Gastrocnemius medialis (tissue), 4 donors: ENCODE data around the gene THSD7A. TPM values are rescaled to one million over a fixed set of nuclear protein-coding genes. Genes with fewer than 3 reads are reported as not detected.

Experiments
- ATAC-seq, 2 donors: fragments of 150-250 bp; one replicate each; pipeline ENCODE4 v1.9.1; 2016
- DNase-seq, 2 donors: peaks; one replicate each; pipeline ENCODE4 v3.0.0-alpha.2; 2019
- H3K27ac ChIP-seq, 4 donors: fragments of 200-600 bp; sonication (generic); 1 replicate in 1 of 4; 2 replicates in 3 of 4; pipeline ENCODE4 v1.5.1; 2016 to 2018; ENCODE audit warnings: mild to moderate bottlenecking in 2 of 4, moderate library complexity in 1 of 4
- H3K27me3 ChIP-seq, 3 donors: fragments of 200-600 bp; sonication (generic) in 2 of 3; 1 replicate in 1 of 3; 2 replicates in 2 of 3; pipeline versions ENCODE4 v1.5.1 to v1.6.0; 2016 to 2019; ENCODE audit warnings: mild to moderate bottlenecking in 1 of 3, moderate library complexity in 1 of 3
- H3K36me3 ChIP-seq, 2 donors: fragments of 200-600 bp; sonication (generic) in 1 of 2; one replicate each; pipeline ENCODE4 v1.5.1; 2017 to 2018
- H3K4me1 ChIP-seq, 2 donors: fragments of 200-600 bp; sonication (generic) in 1 of 2; one replicate each; pipeline ENCODE4 v1.5.1; 2016 to 2017; ENCODE audit warnings: mild to moderate bottlenecking in 2 of 2
- H3K4me3 ChIP-seq, 4 donors: fragments of 200-600 bp; sonication (generic) in 3 of 4; 1 replicate in 1 of 4; 2 replicates in 3 of 4; pipeline ENCODE4 v1.5.1; 2016 to 2019; ENCODE audit warnings: mild to moderate bottlenecking in 2 of 4
- H3K9me3 ChIP-seq, 3 donors: fragments of 200-600 bp; sonication (generic) in 2 of 3; 1 replicate in 1 of 3; 2 replicates in 2 of 3; pipeline ENCODE4 v1.5.1; 2016 to 2019
- POLR2A ChIP-seq, 2 donors: fragments of 450-650 bp; IDR thresholded peaks; one replicate each; pipeline ENCODE4 v1.6.1; 2017; ENCODE audit warnings: antibody characterized with exemption in 2 of 2, mild to moderate bottlenecking in 2 of 2, moderate library complexity in 2 of 2
- in situ Hi-C, 4 donors: fragments of 200-750 bp; cut with MboI; loops; one replicate each; pipeline versions ENCODE4 v1.15.0 to v1.8.0; 2017; ENCODE audit warnings: low sequenced_read_pairs in 4 of 4
- intact Hi-C: fragments of 100-400 bp; cut with DNase I; formaldehyde crosslinking; loops from one replicate; pipeline ENCODE4 v1.15.1; 2023; ENCODE audit warnings: low total_unique reads
- total RNA-seq, 4 donors: library from RNA; depleted of rRNA; stranded (reverse); fragments of >200 nt; gene quantifications; one replicate each; pipeline versions ENCODE4 v1.1.0 to v1.2.3, GENCODE V29; 2016
- TF ChIP-seq, protein P1 (sequence below), 5 experiments: fragments of 450-650 bp in 3 of 5; fragments of 200-600 bp in 2 of 5; sonication (generic) in 2 of 5; IDR thresholded peaks in 4 of 5; conservative IDR thresholded peaks in 1 of 5; 1 replicate in 4 of 5; 2 replicates in 1 of 5; pipeline ENCODE4 v1.5.1; 2016 to 2019; ENCODE audit warnings: antibody characterized with exemption in 5 of 5, mild to moderate bottlenecking in 3 of 5, moderate library complexity in 3 of 5

Gene THSD7A
- total RNA-seq, 4 donors from 2014 or later = 0.36 to 0.78 (median 0.66) TPM

DNA sequence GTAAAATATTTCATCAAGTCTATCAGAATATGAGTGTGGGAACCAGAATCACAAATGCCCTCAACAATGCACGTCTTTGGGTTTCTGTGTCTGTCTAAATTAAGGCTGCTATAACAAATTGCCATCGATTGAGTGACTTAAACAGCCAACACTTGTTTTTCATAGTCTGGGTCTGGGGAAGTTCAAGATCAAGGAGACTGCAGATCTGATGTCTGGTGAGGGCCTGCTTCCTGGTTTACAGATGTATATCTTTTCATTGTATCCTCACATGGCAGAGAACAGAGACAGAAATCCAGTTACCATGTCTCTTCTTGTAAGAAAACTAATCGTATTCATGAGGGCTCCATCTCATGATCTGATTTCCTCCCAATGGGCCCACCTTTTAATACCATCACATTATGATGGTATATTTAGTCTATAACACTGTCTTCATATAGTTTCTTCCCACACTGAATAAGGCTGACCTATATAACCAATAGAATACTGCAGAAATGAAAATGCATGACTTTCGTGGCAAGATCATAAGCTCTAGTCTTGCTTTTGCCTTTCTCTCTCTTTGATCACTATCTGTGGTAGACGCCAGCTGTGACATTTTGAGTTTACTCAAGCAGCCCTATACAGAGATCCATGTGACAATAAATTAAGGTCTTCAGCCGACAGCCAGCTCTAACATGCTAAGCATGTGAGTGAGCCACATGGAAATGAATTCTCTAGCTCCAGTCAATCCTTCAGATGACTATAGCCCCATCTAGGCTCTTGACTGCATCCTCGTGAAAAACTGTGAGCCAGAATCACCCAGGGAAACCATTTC is 51.9 kb downstream of the THSD7A start:
- no peak for DNase-seq
- no peaks in the 10 kb centered on the region for H3K36me3 ChIP-seq
- TF ChIP-seq POLR2A (IDR thresholded peaks at IDR 0.05) = no peak
- TF ChIP-seq, protein P1, sequence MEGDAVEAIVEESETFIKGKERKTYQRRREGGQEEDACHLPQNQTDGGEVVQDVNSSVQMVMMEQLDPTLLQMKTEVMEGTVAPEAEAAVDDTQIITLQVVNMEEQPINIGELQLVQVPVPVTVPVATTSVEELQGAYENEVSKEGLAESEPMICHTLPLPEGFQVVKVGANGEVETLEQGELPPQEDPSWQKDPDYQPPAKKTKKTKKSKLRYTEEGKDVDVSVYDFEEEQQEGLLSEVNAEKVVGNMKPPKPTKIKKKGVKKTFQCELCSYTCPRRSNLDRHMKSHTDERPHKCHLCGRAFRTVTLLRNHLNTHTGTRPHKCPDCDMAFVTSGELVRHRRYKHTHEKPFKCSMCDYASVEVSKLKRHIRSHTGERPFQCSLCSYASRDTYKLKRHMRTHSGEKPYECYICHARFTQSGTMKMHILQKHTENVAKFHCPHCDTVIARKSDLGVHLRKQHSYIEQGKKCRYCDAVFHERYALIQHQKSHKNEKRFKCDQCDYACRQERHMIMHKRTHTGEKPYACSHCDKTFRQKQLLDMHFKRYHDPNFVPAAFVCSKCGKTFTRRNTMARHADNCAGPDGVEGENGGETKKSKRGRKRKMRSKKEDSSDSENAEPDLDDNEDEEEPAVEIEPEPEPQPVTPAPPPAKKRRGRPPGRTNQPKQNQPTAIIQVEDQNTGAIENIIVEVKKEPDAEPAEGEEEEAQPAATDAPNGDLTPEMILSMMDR (IDR thresholded peaks at IDR 0.05 in 4 of 5, conservative IDR thresholded peaks at IDR 0.05 in 1 of 5) = no peak
- no peaks in the 10 kb centered on the region for H3K4me1 ChIP-seq
- H3K4me3 ChIP-seq = no peak overlapping the region
- ATAC-seq = no peak
- in situ Hi-C loops (no loop called here), intact Hi-C loops (no loop called here)
- no peak overlapping the region for H3K27ac ChIP-seq
- no peaks in the 10 kb centered on the region for H3K9me3 ChIP-seq
- no peaks in the 10 kb centered on the region for H3K27me3 ChIP-seq

GRCh38 chr7:11776039-11776438 is 56.0 kb downstream of the THSD7A start:
- no peaks in the 10 kb centered on the region for H3K4me1 ChIP-seq
- TF ChIP-seq, protein P1 (IDR thresholded peaks at IDR 0.05 in 4 of 5, conservative IDR thresholded peaks at IDR 0.05 in 1 of 5) = no peak
- TF ChIP-seq POLR2A (IDR thresholded peaks at IDR 0.05) = no peak
- DNase-seq (no peak), ATAC-seq (no peak)
- no peaks in the 10 kb centered on the region for H3K9me3 ChIP-seq
- no peak overlapping the region for H3K4me3 ChIP-seq
- in situ Hi-C loops (no loop called here), intact Hi-C loops (no loop called here)
- H3K36me3 ChIP-seq = no peaks in the 10 kb centered on the region
- H3K27ac ChIP-seq = no peak overlapping the region
- no peaks in the 10 kb centered on the region for H3K27me3 ChIP-seq

DNA sequence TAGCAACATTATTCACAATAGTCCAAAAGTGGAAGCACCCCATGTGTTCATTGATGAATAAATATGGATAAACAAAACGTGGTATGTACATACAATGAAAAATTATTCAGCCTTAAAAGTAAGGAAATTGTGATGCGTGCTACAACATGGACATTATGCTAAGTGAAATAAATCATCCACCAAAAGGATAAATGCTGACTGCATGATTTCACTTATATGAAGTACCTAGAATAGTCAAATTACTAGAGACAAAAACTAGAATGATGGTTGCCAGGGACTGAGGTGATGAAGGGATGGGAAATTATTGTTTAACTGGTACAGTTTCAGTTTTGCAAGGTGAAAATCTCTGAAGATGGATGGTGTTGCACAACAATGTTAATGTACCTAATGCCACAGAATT is 56.6 kb downstream of the THSD7A start:
- H3K4me3 ChIP-seq = no peak overlapping the region
- H3K27ac ChIP-seq = no peak overlapping the region
- TF ChIP-seq, protein P1 (IDR thresholded peaks at IDR 0.05 in 4 of 5, conservative IDR thresholded peaks at IDR 0.05 in 1 of 5) = no peak
- no peak for TF ChIP-seq POLR2A (IDR thresholded peaks at IDR 0.05)
- no peaks in the 10 kb centered on the region for H3K36me3 ChIP-seq
- no peak for DNase-seq
- H3K27me3 ChIP-seq = no peaks in the 10 kb centered on the region
- in situ Hi-C loops = no loop called here
- no peaks in the 10 kb centered on the region for H3K9me3 ChIP-seq
- no peak for ATAC-seq
- intact Hi-C loops = no loop called here
- H3K4me1 ChIP-seq = no peaks in the 10 kb centered on the region

DNA sequence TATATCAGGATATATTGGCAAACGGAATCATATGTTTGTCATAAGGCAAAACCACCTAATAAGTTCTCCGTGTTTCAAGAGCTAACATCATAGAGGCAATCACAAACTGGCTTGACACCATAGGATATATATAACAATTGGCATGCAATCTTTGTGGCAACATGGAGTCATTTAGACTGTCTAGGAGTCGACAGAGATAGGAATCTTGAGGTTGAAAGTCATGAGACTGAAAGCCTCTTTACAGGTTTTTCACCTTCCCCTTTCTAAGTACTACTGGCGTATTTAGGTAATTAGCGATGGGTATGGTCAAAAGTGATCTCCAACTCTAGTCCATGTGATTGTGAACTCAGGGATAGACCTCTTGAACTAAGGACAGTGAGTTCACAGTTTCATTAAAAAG is 63.7 kb downstream of the THSD7A start:
- no peaks in the 10 kb centered on the region for H3K27me3 ChIP-seq
- DNase-seq (no peak), ATAC-seq (no peak)
- H3K4me1 ChIP-seq = no peaks in the 10 kb centered on the region
- no peak overlapping the region for H3K27ac ChIP-seq
- no peak overlapping the region for H3K4me3 ChIP-seq
- no peak for TF ChIP-seq POLR2A (IDR thresholded peaks at IDR 0.05)
- TF ChIP-seq, protein P1 (IDR thresholded peaks at IDR 0.05 in 4 of 5, conservative IDR thresholded peaks at IDR 0.05 in 1 of 5) = no peak
- in situ Hi-C loops (no loop called here), intact Hi-C loops (no loop called here)
- H3K36me3 ChIP-seq = no peaks in the 10 kb centered on the region
- H3K9me3 ChIP-seq = peaks cover 0 to 4% (median 0%) of the 10 kb centered on the region in 3 donors
